GM21526 (cell line): ENCODE data around the gene BPIFB4.
"Not testable (repeated sequence)": the region's sequence is repeated elsewhere in the genome, so short reads cannot be mapped to it uniquely, and the experiment has no call there.

ENCODE experiments used
- ATAC-seq: cut with Tn5 transposase; IDR thresholded peaks from one replicate; pipeline ENCODE4 v1.9.1; 2021; ENCODE audit warnings: moderate library complexity; ENCODE audit not compliant: unreplicated experiment, low FRiP score

The BPIFB4 gene

GRCh38 chr20:33083544-33084340 is 4.3 kb downstream of the BPIFB4 start:
- no peak for ATAC-seq

GRCh38 chr20:33084722-33085121 is 5.3 kb downstream of the BPIFB4 start:
- no peak for ATAC-seq

DNA sequence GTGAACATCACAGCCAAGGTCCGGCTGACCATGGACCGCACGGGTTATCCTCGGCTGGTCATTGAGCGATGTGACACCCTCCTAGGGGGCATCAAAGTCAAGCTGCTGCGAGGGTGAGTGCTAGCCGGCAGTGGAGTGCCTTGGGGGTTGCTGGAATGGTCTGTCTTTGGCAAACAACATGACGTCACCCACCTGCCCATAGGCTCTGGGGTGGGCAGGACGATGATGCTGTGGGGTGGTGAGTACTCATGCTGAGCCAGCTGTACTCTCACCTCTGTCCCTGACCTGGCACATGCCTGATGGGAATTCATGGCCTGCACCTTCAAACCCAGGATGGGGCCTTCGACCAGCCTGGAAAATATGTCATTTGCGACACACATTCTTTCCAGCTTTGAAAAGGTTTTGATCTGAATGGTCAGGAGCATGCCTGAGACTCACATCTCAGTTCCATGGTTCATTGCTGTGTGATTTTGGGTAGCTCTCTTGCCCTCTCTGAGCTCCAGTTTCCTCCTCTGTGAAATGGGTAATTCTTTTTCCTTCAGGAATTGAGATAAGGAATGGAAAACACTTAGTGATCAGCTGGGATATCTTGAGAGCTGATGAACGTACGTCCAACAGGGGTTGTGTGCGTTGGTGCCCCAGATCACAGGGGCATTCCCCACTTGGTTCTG is 6.7 kb downstream of the BPIFB4 start:
- ATAC-seq, result no peak

GRCh38 chr20:33091147-33091546 is 11.7 kb downstream of the BPIFB4 start:
- ATAC-seq, result no peak

DNA sequence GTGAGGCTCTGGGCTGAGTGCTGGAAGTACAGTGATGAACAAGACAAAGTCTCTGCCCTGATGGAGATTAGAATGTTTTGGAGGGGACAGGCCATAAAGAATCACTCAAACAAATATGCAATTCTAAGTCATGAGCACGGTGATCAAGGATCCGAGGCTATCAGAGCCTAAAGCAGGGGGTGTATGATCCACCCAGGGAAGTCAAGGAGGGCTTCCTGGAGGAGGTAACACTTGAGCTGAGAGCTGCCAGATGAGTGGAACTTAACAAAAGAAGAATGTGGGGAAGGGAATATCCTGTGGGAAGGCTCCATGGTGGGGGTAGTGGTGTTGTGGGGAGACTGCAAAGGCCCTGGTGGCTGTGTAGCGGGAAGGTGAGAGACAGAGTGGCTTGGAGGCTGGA is 12.2 kb downstream of the BPIFB4 start:
- no peak for ATAC-seq

DNA sequence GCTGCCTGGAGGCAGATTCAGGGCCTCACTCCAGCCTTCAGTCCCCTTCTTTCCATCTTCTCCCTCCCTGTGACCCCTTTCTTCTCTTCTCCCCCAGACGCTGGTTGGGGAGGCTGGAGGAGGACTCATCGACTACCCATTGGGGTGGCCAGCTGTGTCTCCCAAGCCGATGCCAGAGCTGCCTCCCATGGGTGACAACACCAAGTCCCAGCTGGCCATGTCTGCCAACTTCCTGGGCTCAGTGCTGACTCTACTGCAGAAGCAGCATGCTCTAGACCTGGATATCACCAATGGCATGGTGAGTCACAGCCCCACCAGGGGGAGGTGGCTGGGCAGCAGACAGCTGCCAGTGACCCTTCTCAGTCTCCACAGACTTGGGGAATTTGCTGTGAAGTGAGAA is 12.9 kb downstream of the BPIFB4 start:
- no peak for ATAC-seq

DNA sequence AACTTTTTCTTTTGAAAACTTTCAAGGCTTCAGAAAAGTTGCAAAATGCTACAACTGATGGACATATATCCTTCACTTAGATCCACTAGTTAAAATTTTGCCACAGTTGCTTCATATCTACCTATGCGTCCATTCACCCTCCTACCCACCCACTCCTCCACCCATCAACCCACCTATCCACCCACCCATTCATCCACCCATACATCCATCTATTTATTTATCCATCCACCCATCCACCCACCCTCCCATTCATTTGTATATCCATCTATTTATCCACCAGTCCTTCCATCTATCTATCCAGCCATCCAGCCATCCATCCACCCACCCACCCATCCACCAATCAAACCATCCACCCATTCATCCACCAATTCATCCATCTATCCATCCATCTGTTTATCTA is 13.6 kb downstream of the BPIFB4 start:
- no peak for ATAC-seq

- ATAC-seq, result no peak
Observed at GRCh38 chr20:33093582-33093981, 14.1 kb downstream of the BPIFB4 start.

- ATAC-seq, result no peak
Observed at GRCh38 chr20:33095249-33095648, 15.8 kb downstream of the BPIFB4 start.

DNA sequence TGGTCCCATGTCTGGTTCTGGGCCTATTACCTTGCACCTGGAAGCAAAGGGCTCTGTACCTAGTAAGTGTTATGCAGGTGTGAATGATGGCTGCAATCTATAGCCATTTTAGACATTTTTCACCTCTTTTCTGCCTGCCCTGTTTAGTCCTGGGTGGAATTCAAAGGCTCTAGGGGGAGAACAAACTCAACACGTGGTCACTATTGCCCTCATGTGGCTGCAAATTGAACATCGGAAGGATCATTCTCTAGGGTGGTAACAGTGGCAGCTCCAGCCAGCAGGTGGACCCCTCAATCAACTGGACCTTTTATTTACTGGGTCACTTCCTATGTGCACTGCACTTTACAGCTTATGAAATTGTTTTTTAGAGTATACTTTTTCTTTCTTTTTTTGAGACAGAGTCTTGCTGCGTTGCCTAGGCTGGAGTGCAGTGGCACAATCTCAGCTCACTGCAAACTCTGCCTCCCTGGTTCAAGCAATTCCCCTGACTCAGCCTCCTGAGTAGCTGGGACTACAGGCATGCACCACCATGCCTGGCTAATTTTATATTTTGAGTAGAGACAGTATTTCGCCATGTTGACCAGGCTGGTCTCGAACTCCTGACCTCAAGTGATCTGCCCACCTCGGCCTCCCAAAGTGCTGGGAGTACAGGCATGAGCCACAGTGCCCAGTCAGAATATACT is 16.6 kb downstream of the BPIFB4 start:
- not testable (repeated sequence) for ATAC-seq

- no peak for ATAC-seq
Observed at GRCh38 chr20:33097001-33097400, 17.6 kb downstream of the BPIFB4 start.

GRCh38 chr20:33099843-33100538 is 20.5 kb downstream of the BPIFB4 start:
- ATAC-seq, result no peak

GRCh38 chr20:33103556-33103955 is 24.1 kb downstream of the BPIFB4 start:
- ATAC-seq, result no peak

- ATAC-seq, result no peak
Observed at GRCh38 chr20:33104336-33104735, 24.9 kb downstream of the BPIFB4 start.

DNA sequence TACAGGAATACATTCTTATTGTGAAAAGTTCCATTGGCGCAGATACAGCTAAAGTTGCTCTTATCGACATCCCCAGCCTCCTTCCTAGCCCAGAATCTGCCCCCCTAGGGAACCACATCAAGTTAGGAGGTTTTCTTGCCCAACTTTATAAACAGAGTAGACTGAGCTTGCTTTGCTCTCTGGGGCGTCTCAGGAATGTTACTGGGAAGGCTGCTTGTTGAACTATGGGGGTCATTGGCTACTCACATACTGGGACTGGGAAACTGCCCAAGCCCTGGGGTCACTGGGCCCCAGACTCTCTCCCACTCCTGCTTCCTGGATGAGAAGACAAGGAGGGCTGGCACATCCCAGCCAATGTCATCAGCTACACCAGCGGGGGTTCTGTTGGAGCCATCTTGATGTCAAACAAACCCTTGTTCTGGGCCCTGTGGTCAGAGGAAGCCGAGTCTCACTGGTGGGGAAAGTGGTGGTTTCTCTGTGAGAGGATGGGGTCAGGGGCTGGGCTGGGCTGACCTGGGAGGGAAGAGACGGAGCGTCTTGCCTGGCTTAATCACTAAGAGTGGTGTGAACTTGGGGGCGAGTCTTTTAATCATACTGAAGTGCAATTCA is 26.0 kb downstream of the BPIFB4 start:
- ATAC-seq, result no peak

GRCh38 chr20:33106058-33106620 is 26.7 kb downstream of the BPIFB4 start:
- not testable (repeated sequence) for ATAC-seq

GRCh38 chr20:33108661-33109060 is 29.2 kb downstream of the BPIFB4 start:
- ATAC-seq, result no peak

DNA sequence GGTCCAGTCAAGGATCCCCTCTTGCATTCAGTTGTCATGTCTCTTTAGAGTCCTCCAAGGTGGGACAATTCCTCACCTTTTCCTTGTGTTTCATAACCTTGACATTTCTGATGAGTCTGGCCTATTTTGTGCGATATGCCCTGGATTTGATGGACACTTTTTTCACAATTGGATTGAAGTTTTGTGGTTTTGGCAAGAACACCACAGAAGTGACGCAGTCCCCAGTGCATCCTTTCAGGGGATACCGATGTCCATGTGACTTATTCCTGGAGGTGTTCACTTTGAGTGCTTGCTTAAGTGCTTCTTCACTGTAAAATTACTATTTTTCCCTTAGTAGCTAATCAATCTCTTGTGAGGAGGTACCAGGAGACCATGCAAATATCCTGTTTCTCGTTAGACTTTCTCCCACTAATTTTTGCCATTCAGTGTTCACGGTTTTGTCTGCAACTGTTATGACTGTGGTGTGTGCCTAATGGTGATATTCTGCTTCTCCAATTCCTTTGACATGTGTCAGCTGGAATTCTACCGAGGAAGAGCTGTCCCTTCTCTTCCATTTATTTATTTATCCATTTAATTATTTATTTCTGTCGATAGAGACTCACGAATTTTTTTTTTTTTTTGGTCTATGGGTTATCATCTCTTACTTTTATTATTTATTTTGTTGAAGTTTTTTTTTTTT is 30.8 kb downstream of the BPIFB4 start:
- no peak for ATAC-seq

- no peak for ATAC-seq
Observed at GRCh38 chr20:33111306-33111705, 31.9 kb downstream of the BPIFB4 start.
